Stimulated activated naive CD8-positive, alpha-beta T cell treated with anti-CD3 and anti-CD28 coated beads, Interleukin-15, amount 100 ng/mL, for 72 hours (primary cell): ENCODE data around the gene PTPRC.

Source experiments
- ATAC-seq: fragments of 150-1000 bp; cut with Tn5 transposase; 2 replicates; pipeline ENCODE4 v1.10.0; 2021; ENCODE audit warnings: mild to moderate bottlenecking, moderate library complexity
- DNase-seq, 2 donors: peaks; one replicate each; pipeline ENCODE4 v3.0.0; 2021 to 2022
- H3K27ac Mint-ChIP-seq, 2 donors: one replicate each; pipeline ENCODE4 v1.8.0; 2022; ENCODE audit warnings: mild to moderate bottlenecking in 2 of 2, mixed read lengths in 2 of 2, moderate library complexity in 2 of 2
- H3K27me3 Mint-ChIP-seq: one replicate; pipeline ENCODE4 v1.8.0; 2022; ENCODE audit warnings: mixed read lengths
- H3K4me1 Mint-ChIP-seq: one replicate; pipeline ENCODE4 v1.8.0; 2022; ENCODE audit warnings: mild to moderate bottlenecking, mixed read lengths
- H3K4me3 Mint-ChIP-seq, 2 donors: one replicate each; pipeline ENCODE4 v1.8.0; 2022; ENCODE audit warnings: mild to moderate bottlenecking in 2 of 2, mixed read lengths in 2 of 2, moderate library complexity in 1 of 2
- H3K9me3 Mint-ChIP-seq, 2 donors: one replicate each; pipeline ENCODE4 v1.8.0; 2022; ENCODE audit warnings: mixed read lengths in 2 of 2

The PTPRC gene

DNA sequence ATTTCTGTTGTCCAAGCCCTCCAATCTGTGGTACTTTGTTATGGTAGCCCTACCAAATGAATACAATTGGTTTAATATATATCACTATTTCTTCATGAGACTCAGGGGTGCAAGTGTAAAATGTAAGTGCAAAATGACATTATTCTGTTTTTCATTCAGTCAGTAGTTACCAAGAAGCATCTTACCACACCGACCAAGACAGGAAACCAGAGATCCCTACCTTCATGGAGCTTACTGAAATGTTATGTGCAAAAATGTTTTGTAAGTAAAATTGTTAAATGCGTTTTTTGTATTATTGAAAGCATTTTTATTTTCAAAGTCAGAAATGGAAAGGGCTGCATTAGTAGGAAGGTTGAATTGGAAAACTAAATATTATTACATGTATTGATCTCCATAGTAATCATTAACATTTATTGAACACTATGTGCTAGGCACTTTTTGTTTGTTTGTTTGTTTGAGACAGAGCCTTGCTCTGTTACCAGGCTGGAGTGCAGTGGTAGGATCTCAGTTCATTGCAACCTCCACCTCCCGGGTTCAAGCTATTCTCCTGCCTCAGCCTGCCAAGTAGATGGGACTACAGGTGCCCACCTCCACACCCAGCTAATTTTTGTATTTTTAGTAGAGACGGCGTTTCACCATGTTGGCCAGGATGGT is 166.8 kb downstream of the PTPRC start:
- Mint-ChIP-seq H3K27me3 (no peaks in the 10 kb centered on the region), H3K27ac (no peak overlapping the region), H3K4me3 (no peak overlapping the region), H3K9me3 (peaks cover 0 to under 1% of the 10 kb centered on the region in 2 donors), H3K4me1 (no peaks in the 10 kb centered on the region)
- no peak for ATAC-seq
- DNase-seq = no peak

DNA sequence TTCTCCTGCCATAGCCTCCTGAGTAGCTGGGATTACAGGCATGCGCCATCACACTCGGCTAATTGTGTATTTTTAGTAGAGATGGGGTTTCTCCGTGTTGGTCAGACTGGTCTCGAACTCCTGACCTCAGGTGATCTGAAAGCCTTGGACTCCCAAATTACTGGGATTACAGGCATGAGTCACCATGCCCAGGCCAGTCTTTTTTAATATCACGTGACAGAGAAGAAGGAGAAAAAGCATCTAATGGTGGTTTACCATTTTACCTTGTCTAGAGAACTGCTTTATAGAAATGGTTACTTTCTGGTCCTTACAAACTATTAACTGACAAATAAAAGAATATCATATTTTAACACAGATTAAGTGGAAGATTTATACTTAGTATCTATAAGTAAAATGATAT is 168.0 kb downstream of the PTPRC start:
- Mint-ChIP-seq H3K27me3 (no peaks in the 10 kb centered on the region), H3K4me1 (no peaks in the 10 kb centered on the region), H3K27ac (no peak overlapping the region), H3K4me3 (no peak overlapping the region), H3K9me3 (peaks cover 0 to 5% of the 10 kb centered on the region in 2 donors)
- ATAC-seq (no peak), DNase-seq (no peak)
